Chondrocyte (in vitro differentiated cells): ENCODE results near the gene DRD4. TPM values are rescaled to one million over a fixed set of nuclear protein-coding genes. Genes with fewer than 3 reads are reported as not detected.

ENCODE experiments used
- DNase-seq: peaks from one replicate; pipeline ENCODE4 v3.0.0; 2021; ENCODE audit warnings: mixed read lengths, low spot score
- H3K27ac Mint-ChIP-seq: one replicate; pipeline ENCODE4 v1.8.0; 2021; ENCODE audit warnings: mild to moderate bottlenecking, moderate library complexity, mixed read lengths; ENCODE audit not compliant: unreplicated experiment
- H3K27me3 Mint-ChIP-seq: 2 replicates; pipeline ENCODE4 v1.8.0; 2021; ENCODE audit warnings: low read depth, mixed read lengths
- H3K36me3 Mint-ChIP-seq: 2 replicates; pipeline ENCODE4 v1.8.0; 2021; ENCODE audit warnings: low read depth, mixed read lengths
- H3K4me1 Mint-ChIP-seq: 2 replicates; pipeline ENCODE4 v1.8.0; 2021; ENCODE audit warnings: low read depth, mild to moderate bottlenecking, mixed read lengths
- H3K4me3 Mint-ChIP-seq: one replicate; pipeline ENCODE4 v1.8.0; 2021; ENCODE audit warnings: mild to moderate bottlenecking, moderate library complexity, mixed read lengths; ENCODE audit not compliant: unreplicated experiment
- H3K9me3 Mint-ChIP-seq: 2 replicates; pipeline ENCODE4 v1.8.0; 2021; ENCODE audit warnings: low read depth, mixed read lengths
- CTCF ChIP-seq: fragments of 200-600 bp; sonication (generic); IDR thresholded peaks from 2 replicates; pipeline ENCODE4 v1.5.0; 2021; ENCODE audit warnings: antibody characterized with exemption, mild to moderate bottlenecking, moderate library complexity
- long read RNA-seq: library from polyadenylated mRNA; stranded (forward); transcript quantifications from one replicate; pipeline ENCODE4 v2.0.0, GENCODE V29; 2021
- total RNA-seq: library from RNA; stranded (reverse); gene quantifications from 3 replicates; pipeline ENCODE4 v1.2.1, GENCODE V29; 2021

The DRD4 gene
- total RNA-seq: 0.55 to 1.7 TPM (median 1.00 TPM) in 3 replicates
- long read RNA-seq: 0 reads

GRCh38 chr11:636511-637332, at the start of gene DRD4:
TSS of gene DRD4 (plus strand) at chr11:637269. CDS start at chr11:637305, 36 bp downstream.
- Mint-ChIP-seq H3K4me1 (peaks cover 14% of the 10 kb centered on the region), H3K27me3 (no peaks in the 10 kb centered on the region), H3K36me3 (no peaks in the 10 kb centered on the region), H3K27ac (peak within 1 kb of the TSS; percentile 15), H3K4me3 (peak within 1 kb of the TSS; percentile 59), H3K9me3 (no peaks in the 10 kb centered on the region)
- DNase-seq: no peak
- TF ChIP-seq CTCF: no peak

DNA sequence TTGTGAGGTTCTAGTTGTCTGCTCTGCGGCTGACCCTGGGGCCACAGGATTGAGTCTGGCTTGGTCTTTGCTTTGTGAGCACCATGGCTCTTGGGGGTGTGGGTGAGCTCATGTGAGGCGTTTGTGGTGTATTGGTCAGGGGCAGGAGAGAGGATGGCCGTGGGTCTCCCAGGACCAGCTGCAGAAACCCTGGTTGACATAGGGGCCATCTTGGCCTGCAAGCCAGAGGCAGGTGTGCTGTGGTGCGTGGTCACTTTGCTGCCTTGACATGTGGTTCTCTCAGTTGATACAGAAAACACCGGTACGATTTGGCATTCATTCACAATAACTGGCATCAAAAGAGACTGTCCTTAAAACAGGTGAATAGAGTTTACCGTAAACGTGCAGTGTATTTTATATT, 49.5 kb upstream of the DRD4 start:
- no peaks in the 10 kb centered on the region for H3K9me3 Mint-ChIP-seq

DNA sequence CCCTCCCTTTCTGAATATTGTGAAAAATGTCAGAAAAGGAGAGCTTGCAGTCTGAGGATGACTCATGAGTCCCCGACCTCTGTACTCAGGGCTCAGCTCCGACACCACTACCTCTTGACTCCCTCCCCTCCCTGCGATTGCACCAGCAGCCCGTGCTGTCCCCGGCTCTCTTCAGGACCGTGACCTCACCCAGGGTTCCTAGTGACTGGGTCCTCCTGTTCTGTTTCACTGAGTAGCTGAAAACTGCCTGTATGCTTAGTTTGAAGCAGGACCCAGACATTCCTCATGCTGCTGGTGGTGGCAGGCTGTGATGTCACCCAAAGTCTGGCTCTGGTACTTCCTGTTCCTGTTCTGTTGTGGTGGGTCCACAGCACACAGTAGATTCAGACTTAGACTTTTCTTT, 49.1 kb upstream of the DRD4 start:
- no peak for TF ChIP-seq CTCF
- H3K36me3 Mint-ChIP-seq: peaks cover 26% of the 10 kb centered on the region
- peak overlapping the region; percentile 96 for H3K27ac Mint-ChIP-seq
- peaks cover 21% of the 10 kb centered on the region for H3K4me1 Mint-ChIP-seq
- peak overlapping the region; percentile 42 for H3K4me3 Mint-ChIP-seq
- no peak for DNase-seq
- no peaks in the 10 kb centered on the region for H3K9me3 Mint-ChIP-seq
- H3K27me3 Mint-ChIP-seq: no peaks in the 10 kb centered on the region

More for the DNA sequence above, 49.5 kb upstream of the DRD4 start:
- peak overlapping the region; percentile 96 for H3K27ac Mint-ChIP-seq
- no peak for DNase-seq
- H3K27me3 Mint-ChIP-seq: no peaks in the 10 kb centered on the region
- H3K4me3 Mint-ChIP-seq: no peak overlapping the region
- H3K36me3 Mint-ChIP-seq: peaks cover 26% of the 10 kb centered on the region
- peaks cover 21% of the 10 kb centered on the region for H3K4me1 Mint-ChIP-seq
- TF ChIP-seq CTCF: no peak

GRCh38 chr11:589798-590197, 47.3 kb upstream of the DRD4 start:
- H3K36me3 Mint-ChIP-seq: peaks cover 34% of the 10 kb centered on the region
- H3K9me3 Mint-ChIP-seq: no peaks in the 10 kb centered on the region
- no peak overlapping the region for H3K4me3 Mint-ChIP-seq
- no peaks in the 10 kb centered on the region for H3K27me3 Mint-ChIP-seq
- no peak overlapping the region for H3K27ac Mint-ChIP-seq
- H3K4me1 Mint-ChIP-seq: peaks cover 21% of the 10 kb centered on the region
- TF ChIP-seq CTCF: no peak
- DNase-seq: no peak

DNA sequence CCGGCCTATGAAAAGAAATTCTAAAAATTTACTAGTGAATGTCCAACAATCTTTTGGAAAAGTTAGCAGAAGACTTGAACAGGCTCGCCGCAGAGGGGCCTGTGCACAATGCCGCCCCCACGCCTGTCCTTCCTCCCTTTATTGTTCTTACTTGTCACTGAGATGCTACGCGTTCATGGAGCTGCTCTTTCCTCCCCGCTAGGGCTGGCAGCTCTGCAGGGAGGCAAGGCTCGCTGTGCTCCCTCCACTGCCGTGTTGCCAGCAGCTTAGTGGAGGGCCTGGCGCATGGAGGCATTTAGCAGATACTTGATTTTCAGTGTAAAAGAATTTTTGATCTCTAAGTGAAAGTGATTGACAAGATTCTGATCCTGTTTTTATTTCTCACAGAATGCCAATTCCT, 46.1 kb upstream of the DRD4 start:
- peaks cover 35% of the 10 kb centered on the region for H3K36me3 Mint-ChIP-seq
- H3K4me1 Mint-ChIP-seq: peaks cover 21% of the 10 kb centered on the region
- peak overlapping the region; percentile 22 for H3K27ac Mint-ChIP-seq
- H3K9me3 Mint-ChIP-seq: no peaks in the 10 kb centered on the region
- no peak for DNase-seq
- TF ChIP-seq CTCF: no peak
- H3K27me3 Mint-ChIP-seq: no peaks in the 10 kb centered on the region
- no peak overlapping the region for H3K4me3 Mint-ChIP-seq
